Measurements from ENCODE around the gene ATP8A1.
"Not testable (repeated sequence)": the region's sequence is repeated elsewhere in the genome, so short reads cannot be mapped to it uniquely, and the experiment has no call there.

ATP8A1 gene

GRCh38 chr4:42474406-42474805, 182.5 kb downstream of the ATP8A1 start:
- Histone ChIP-seq H3K27ac (no peak overlapping the region), H3K27me3 (no peaks in the 10 kb centered on the region), H3K4me2 (no peak overlapping the region), H3K4me3 (no peak overlapping the region), H3K9me3 (replicated peaks in 1 of 11) (no peaks in the 10 kb centered on the region), H3K4me1 (no peaks in the 10 kb centered on the region), H4K20me1 (no peaks in the 10 kb centered on the region), H3K9ac (no peak overlapping the region), H3K36me3 (peaks cover 0 to 8% (median 0%) of the 10 kb centered on the region in 11 experiments; a peak in 5 of 22 replicates)
- TF ChIP-seq Cebpa-rat (IDR thresholded peaks at IDR 0.05), result no peak

GRCh38 chr4:42473071-42473684, 183.7 kb downstream of the ATP8A1 start:
- Histone ChIP-seq H3K4me1 (no peaks in the 10 kb centered on the region), H3K27me3 (no peaks in the 10 kb centered on the region), H3K9ac (no peak overlapping the region), H3K27ac (no peak overlapping the region), H3K4me3 (no peak overlapping the region), H4K20me1 (no peaks in the 10 kb centered on the region), H3K9me3 (replicated peaks in 1 of 11) (no peaks in the 10 kb centered on the region), H3K4me2 (no peak overlapping the region), H3K36me3 (peaks cover 0 to 8% (median 0%) of the 10 kb centered on the region in 11 experiments; a peak in 2 of 22 replicates)
- no peak for TF ChIP-seq Cebpa-rat (IDR thresholded peaks at IDR 0.05)

- Histone ChIP-seq H3K4me3 (no peak overlapping the region), H3K36me3 (peaks cover 0 to 8% (median 0%) of the 10 kb centered on the region in 11 experiments; a peak in 3 of 22 replicates), H3K9me3 (replicated peaks in 1 of 11) (no peaks in the 10 kb centered on the region), H3K27ac (no peak overlapping the region), H3K4me1 (no peaks in the 10 kb centered on the region), H3K9ac (no peak overlapping the region), H4K20me1 (no peaks in the 10 kb centered on the region), H3K27me3 (no peaks in the 10 kb centered on the region), H3K4me2 (no peak overlapping the region)
- TF ChIP-seq Cebpa-rat (IDR thresholded peaks at IDR 0.05), result no peak
Measured at GRCh38 chr4:42471896-42472295, 185.0 kb downstream of the ATP8A1 start.

GRCh38 chr4:42470023-42470422, 186.9 kb downstream of the ATP8A1 start:
- Histone ChIP-seq H3K4me2 (no peak overlapping the region), H3K4me1 (no peaks in the 10 kb centered on the region), H3K27me3 (no peaks in the 10 kb centered on the region), H4K20me1 (no peaks in the 10 kb centered on the region), H3K27ac (no peak overlapping the region), H3K4me3 (no peak overlapping the region), H3K9ac (no peak overlapping the region), H3K36me3 (peaks cover 0 to 10% (median 0%) of the 10 kb centered on the region in 11 experiments; a peak in 6 of 22 replicates), H3K9me3 (replicated peaks in 1 of 11) (no peaks in the 10 kb centered on the region)
- TF ChIP-seq Cebpa-rat (IDR thresholded peaks at IDR 0.05), result no peak

- not testable (repeated sequence) for H3K4me3 ChIP-seq, H3K27ac ChIP-seq, H3K9ac ChIP-seq, H3K4me2 ChIP-seq, H4K20me1 ChIP-seq, H3K27me3 ChIP-seq, H3K4me1 ChIP-seq
- Histone ChIP-seq H3K36me3 (peaks cover 0 to 32% (median 18%) of the 10 kb centered on the region in 11 experiments; a peak in 16 of 22 replicates), H3K9me3 (replicated peaks in 1 of 11) (peaks cover under 1 to 11% (median 9%) of the 10 kb centered on the region in 11 experiments; a peak in 20 of 22 replicates)
Measured at GRCh38 chr4:42467777-42468176, 189.1 kb downstream of the ATP8A1 start.

GRCh38 chr4:42466273-42466844, 190.5 kb downstream of the ATP8A1 start:
- no peak for TF ChIP-seq Cebpa-rat (IDR thresholded peaks at IDR 0.05)
- peaks cover 9 to 47% (median 33%) of the 10 kb centered on the region in 11 experiments; a peak in 20 of 22 replicates for H3K36me3 ChIP-seq
- peaks cover 15 to 25% (median 23%) of the 10 kb centered on the region in 11 experiments for H3K9me3 ChIP-seq (replicated peaks in 1 of 11)
- H3K4me1 ChIP-seq, result no peaks in the 10 kb centered on the region
- H3K4me2 ChIP-seq, result no peak overlapping the region
- H3K27me3 ChIP-seq, result no peaks in the 10 kb centered on the region
- no peak overlapping the region for H3K4me3 ChIP-seq
- no peak overlapping the region for H3K27ac ChIP-seq
- no peaks in the 10 kb centered on the region for H4K20me1 ChIP-seq
- H3K9ac ChIP-seq, result no peak overlapping the region

- Histone ChIP-seq H3K27me3 (no peaks in the 10 kb centered on the region), H3K27ac (no peak overlapping the region), H3K9ac (no peak overlapping the region), H3K4me2 (no peak overlapping the region), H3K4me3 (no peak overlapping the region), H3K36me3 (peaks cover 12 to 56% (median 40%) of the 10 kb centered on the region in 11 experiments; a peak in 20 of 22 replicates), H3K9me3 (replicated peaks in 1 of 11) (peaks cover 23 to 34% (median 30%) of the 10 kb centered on the region in 11 experiments), H3K4me1 (no peaks in the 10 kb centered on the region), H4K20me1 (no peaks in the 10 kb centered on the region)
- no peak for TF ChIP-seq Cebpa-rat (IDR thresholded peaks at IDR 0.05)
Measured at GRCh38 chr4:42464550-42465094, 192.3 kb downstream of the ATP8A1 start.

DNA sequence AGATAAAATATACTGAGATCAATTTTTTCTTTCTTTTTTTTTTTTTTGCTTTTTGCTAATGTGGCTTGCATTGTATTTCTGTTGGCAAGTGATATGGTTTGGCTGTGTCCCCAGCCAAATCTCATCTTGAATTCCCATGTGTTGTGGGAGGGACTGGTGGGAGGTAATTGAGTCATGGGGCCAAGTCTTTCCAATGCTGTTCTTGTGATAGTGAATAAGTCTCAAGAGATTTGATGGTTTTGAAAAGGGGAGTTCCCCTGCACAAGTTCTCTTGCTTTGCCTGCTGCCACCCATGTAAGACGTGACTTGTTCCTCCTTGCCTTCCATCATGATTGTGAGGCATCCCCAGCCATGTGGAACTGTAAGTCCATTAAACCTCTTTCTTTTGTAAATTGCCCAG, 195.7 kb downstream of the ATP8A1 start:
- H4K20me1 ChIP-seq, H3K4me1 ChIP-seq, H3K9ac ChIP-seq, H3K27me3 ChIP-seq, H3K27ac ChIP-seq, H3K4me2 ChIP-seq, H3K4me3 ChIP-seq: not testable (repeated sequence)
- peaks cover 23 to 34% (median 30%) of the 10 kb centered on the region in 11 experiments for H3K9me3 ChIP-seq (replicated peaks in 1 of 11)
- H3K36me3 ChIP-seq, result peaks cover 12 to 50% (median 40%) of the 10 kb centered on the region in 11 experiments; a peak in 20 of 22 replicates

DNA sequence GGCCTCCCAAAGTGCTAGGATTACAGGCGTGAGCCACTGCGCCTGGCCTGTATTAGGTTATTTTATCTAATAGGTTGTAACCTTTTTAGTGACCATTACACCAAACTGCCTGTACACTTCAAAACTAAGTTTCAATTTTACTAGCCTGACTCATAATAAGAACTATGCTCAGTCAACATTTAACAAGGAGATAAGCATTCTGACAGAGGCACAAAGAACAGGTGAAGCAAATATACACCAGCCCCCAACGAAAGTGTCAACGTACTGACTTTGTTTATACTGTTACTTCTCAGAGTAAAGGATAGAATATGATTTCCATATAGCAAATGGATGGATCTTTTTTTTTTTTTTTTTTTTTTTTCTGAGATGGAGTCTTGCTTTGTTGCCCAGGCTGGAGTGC, 196.9 kb downstream of the ATP8A1 start:
- no peaks in the 10 kb centered on the region for H3K27me3 ChIP-seq
- H3K27ac ChIP-seq, result no peak overlapping the region
- TF ChIP-seq Cebpa-rat (IDR thresholded peaks at IDR 0.05), result no peak
- no peak overlapping the region for H3K4me3 ChIP-seq
- no peaks in the 10 kb centered on the region for H4K20me1 ChIP-seq
- H3K9me3 ChIP-seq (replicated peaks in 1 of 11), result peaks cover 23 to 34% (median 30%) of the 10 kb centered on the region in 11 experiments
- no peaks in the 10 kb centered on the region for H3K4me1 ChIP-seq
- no peak overlapping the region for H3K9ac ChIP-seq
- peaks cover 12 to 50% (median 39%) of the 10 kb centered on the region in 11 experiments; a peak in 20 of 22 replicates for H3K36me3 ChIP-seq
- H3K4me2 ChIP-seq, result no peak overlapping the region
